ENCODE data around the gene SH3RF3.

SH3RF3 gene

DNA sequence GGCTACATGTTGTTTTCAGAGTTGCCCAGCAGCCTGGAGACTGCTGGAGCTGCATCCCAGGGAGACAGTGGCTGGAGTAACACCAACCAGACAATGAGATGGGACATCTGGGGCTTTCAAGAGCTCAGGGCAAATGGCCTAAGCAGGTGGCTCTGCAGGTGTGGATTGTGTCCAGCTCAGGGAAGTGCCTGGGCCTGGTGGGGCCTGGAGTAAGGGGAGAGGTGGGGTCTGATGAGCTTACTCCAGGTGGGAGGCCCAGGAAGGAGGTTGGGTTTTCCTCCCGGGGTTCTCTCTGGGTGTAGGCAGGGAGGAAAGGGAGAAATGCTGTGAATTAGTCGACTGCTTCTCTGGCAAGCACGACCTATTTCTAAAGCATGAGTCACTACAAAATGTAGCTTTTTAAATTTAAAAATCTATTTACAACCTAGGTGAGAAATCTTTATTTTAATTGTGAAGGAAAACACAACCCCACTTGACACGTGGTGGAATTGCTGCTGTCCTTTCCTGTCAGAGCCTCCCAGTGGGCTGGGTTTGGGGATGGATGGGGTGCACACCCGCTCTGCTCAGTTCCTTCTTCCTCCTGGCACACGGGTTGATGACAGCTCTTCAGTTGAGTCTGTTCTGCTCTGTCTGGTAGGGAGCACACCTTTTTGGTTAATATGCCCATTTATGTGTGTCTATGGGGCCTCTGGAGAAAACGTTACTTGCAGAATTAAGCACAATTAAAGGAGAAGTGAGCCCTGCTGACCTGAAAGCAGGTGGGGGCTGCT lies 81.6 kb downstream of the SH3RF3 start:
- H3K36me3 ChIP-seq (ENCODE audit: insufficient read depth, low read length) = no peaks in the 10 kb centered on the region
- no peaks in the 10 kb centered on the region for H3K27me3 ChIP-seq (ENCODE audit: control insufficient read depth, insufficient read depth, low read length)
- H3K9ac ChIP-seq (ENCODE audit: low read depth, low read length) = no peak overlapping the region

GRCh38 chr2:109211315-109211714 lies 82.3 kb downstream of the SH3RF3 start:
- no peak overlapping the region for H3K4me2 ChIP-seq (ENCODE audit: low read length)
- H3K4me1 ChIP-seq (ENCODE audit: control insufficient read depth, insufficient read depth, low read length) = peaks cover 66% of the 10 kb centered on the region
- no peak overlapping the region for H3K9ac ChIP-seq (ENCODE audit: low read depth, low read length)
- H3K9me3 ChIP-seq (replicated peaks; ENCODE audit: low read length) = no peaks in the 10 kb centered on the region
- H3K4me3 ChIP-seq (ENCODE audit: low read length) = no peak overlapping the region
- H3K36me3 ChIP-seq (ENCODE audit: insufficient read depth, low read length) = no peaks in the 10 kb centered on the region
- H3K27me3 ChIP-seq (ENCODE audit: control insufficient read depth, insufficient read depth, low read length) = no peaks in the 10 kb centered on the region

More for the DNA sequence above, 81.6 kb downstream of the SH3RF3 start:
- Histone ChIP-seq H3K4me2 (ENCODE audit: low read length) (peak overlapping the region; percentile 26), H3K4me3 (ENCODE audit: low read length) (no peak overlapping the region), H3K4me1 (ENCODE audit: control insufficient read depth, insufficient read depth, low read length) (peaks cover 65% of the 10 kb centered on the region), H3K9me3 (replicated peaks; ENCODE audit: low read length) (no peaks in the 10 kb centered on the region)

DNA sequence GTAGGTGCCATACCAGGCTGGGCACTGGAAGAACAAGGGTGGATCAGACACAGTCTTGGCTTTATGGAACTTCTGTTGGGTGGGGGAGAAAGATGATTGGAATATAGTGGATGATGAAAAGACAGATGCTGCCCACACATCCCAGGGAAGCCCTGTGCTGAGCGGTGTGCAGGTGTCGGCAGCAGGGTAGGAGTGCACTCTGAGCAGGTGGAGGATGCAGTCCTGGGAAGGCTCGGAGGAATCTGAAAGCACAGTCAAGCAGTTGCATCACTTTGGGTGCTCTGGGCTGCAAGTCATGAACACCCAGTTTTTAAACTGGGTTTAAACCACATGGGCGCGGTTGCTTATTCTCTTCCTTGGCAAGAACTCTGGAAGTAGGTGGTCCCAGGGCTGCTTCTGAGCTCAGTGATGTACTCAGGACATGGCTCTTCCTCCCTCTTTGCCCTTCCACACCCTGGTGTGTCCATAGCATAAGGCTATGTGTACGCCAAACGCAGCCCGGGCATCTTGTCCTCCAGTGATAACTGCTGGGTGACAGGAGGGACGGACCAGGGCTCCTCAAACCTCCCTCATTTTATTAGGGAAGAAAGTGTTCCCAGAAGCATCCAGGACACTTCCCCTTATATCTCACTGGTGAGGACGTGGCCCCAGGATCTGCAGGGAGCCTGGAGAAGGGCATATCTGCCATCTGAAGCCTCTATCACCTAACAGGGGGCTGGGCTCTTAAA lies 84.0 kb downstream of the SH3RF3 start:
- no peaks in the 10 kb centered on the region for H3K27me3 ChIP-seq (ENCODE audit: control insufficient read depth, insufficient read depth, low read length)
- H3K4me1 ChIP-seq (ENCODE audit: control insufficient read depth, insufficient read depth, low read length) = peaks cover 67% of the 10 kb centered on the region
- no peak overlapping the region for H3K9ac ChIP-seq (ENCODE audit: low read depth, low read length)

DNA sequence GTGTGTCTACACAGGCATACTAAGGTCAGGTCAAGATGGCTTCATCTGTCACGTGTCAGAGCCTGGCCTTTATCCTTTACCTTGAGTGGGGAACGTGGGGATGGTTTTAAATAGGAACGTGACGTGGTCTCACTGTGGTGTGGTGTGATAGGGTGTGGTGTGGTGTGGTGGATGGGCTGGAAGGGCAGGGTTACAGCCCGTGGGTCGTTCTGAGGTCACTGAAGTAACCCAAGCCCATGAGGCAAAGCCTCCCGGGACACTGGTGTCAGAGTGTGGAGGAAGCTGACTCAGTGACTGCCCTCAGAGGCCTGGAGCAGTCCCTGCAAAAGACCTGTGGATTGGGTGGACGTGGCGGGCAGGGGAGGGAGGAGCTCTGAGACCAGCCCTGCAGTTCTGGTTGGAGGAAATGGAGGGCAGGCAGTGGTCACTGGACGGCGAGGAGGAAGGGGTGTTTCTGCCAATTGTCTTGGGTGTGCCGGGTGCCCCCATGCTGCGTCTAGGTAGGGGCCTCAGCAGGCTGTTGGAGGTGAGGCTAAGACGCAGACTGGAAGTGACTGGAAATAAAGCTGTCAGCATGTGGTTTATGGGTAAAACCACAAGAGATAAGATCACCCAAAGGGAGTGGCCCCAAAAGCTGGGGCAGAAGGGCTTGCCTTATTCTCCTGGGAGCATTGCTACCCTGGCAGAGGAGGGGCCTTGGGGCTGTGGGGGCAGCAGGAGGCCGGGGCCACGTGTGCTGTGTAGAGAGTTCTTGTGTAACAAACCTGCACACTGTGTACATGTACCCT lies 84.8 kb downstream of the SH3RF3 start:
- no peaks in the 10 kb centered on the region for H3K36me3 ChIP-seq (ENCODE audit: insufficient read depth, low read length)
- H3K9ac ChIP-seq (ENCODE audit: low read depth, low read length) = no peak overlapping the region
- H3K4me2 ChIP-seq (ENCODE audit: low read length) = peak overlapping the region; percentile 35
- H3K4me3 ChIP-seq (ENCODE audit: low read length) = no peak overlapping the region
- H3K4me1 ChIP-seq (ENCODE audit: control insufficient read depth, insufficient read depth, low read length) = peaks cover 69% of the 10 kb centered on the region
- no peaks in the 10 kb centered on the region for H3K27me3 ChIP-seq (ENCODE audit: control insufficient read depth, insufficient read depth, low read length)
- H3K9me3 ChIP-seq (replicated peaks; ENCODE audit: low read length) = no peaks in the 10 kb centered on the region

More for the DNA sequence above, 84.0 kb downstream of the SH3RF3 start:
- H3K9me3 ChIP-seq (replicated peaks; ENCODE audit: low read length) = no peaks in the 10 kb centered on the region
- H3K36me3 ChIP-seq (ENCODE audit: insufficient read depth, low read length) = no peaks in the 10 kb centered on the region
- H3K4me3 ChIP-seq (ENCODE audit: low read length) = no peak overlapping the region
- H3K4me2 ChIP-seq (ENCODE audit: low read length) = no peak overlapping the region

- Histone ChIP-seq H3K4me3 (ENCODE audit: low read length) (no peak overlapping the region), H3K4me2 (ENCODE audit: low read length) (no peak overlapping the region), H3K9me3 (replicated peaks; ENCODE audit: low read length) (no peaks in the 10 kb centered on the region), H3K36me3 (ENCODE audit: insufficient read depth, low read length) (no peaks in the 10 kb centered on the region), H3K4me1 (ENCODE audit: control insufficient read depth, insufficient read depth, low read length) (peaks cover 60% of the 10 kb centered on the region), H3K9ac (ENCODE audit: low read depth, low read length) (no peak overlapping the region), H3K27me3 (ENCODE audit: control insufficient read depth, insufficient read depth, low read length) (no peaks in the 10 kb centered on the region)
These were observed 85.8 kb downstream of the SH3RF3 start for GRCh38 chr2:109214651-109215371.

- no peak overlapping the region for H3K4me3 ChIP-seq (ENCODE audit: low read length)
- H3K4me2 ChIP-seq (ENCODE audit: low read length) = no peak overlapping the region
- no peaks in the 10 kb centered on the region for H3K9me3 ChIP-seq (replicated peaks; ENCODE audit: low read length)
- H3K36me3 ChIP-seq (ENCODE audit: insufficient read depth, low read length) = no peaks in the 10 kb centered on the region
- H3K27me3 ChIP-seq (ENCODE audit: control insufficient read depth, insufficient read depth, low read length) = no peaks in the 10 kb centered on the region
- no peak overlapping the region for H3K9ac ChIP-seq (ENCODE audit: low read depth, low read length)
- peaks cover 50% of the 10 kb centered on the region for H3K4me1 ChIP-seq (ENCODE audit: control insufficient read depth, insufficient read depth, low read length)
These were observed 86.9 kb downstream of the SH3RF3 start for GRCh38 chr2:109215866-109216265.

- H3K27me3 ChIP-seq (ENCODE audit: control insufficient read depth, insufficient read depth, low read length) = no peaks in the 10 kb centered on the region
- no peaks in the 10 kb centered on the region for H3K36me3 ChIP-seq (ENCODE audit: insufficient read depth, low read length)
- no peak overlapping the region for H3K4me2 ChIP-seq (ENCODE audit: low read length)
- no peaks in the 10 kb centered on the region for H3K9me3 ChIP-seq (replicated peaks; ENCODE audit: low read length)
- H3K4me3 ChIP-seq (ENCODE audit: low read length) = no peak overlapping the region
- H3K4me1 ChIP-seq (ENCODE audit: control insufficient read depth, insufficient read depth, low read length) = peaks cover 45% of the 10 kb centered on the region
- H3K9ac ChIP-seq (ENCODE audit: low read depth, low read length) = no peak overlapping the region
These were observed 87.3 kb downstream of the SH3RF3 start for GRCh38 chr2:109216332-109216731.

DNA sequence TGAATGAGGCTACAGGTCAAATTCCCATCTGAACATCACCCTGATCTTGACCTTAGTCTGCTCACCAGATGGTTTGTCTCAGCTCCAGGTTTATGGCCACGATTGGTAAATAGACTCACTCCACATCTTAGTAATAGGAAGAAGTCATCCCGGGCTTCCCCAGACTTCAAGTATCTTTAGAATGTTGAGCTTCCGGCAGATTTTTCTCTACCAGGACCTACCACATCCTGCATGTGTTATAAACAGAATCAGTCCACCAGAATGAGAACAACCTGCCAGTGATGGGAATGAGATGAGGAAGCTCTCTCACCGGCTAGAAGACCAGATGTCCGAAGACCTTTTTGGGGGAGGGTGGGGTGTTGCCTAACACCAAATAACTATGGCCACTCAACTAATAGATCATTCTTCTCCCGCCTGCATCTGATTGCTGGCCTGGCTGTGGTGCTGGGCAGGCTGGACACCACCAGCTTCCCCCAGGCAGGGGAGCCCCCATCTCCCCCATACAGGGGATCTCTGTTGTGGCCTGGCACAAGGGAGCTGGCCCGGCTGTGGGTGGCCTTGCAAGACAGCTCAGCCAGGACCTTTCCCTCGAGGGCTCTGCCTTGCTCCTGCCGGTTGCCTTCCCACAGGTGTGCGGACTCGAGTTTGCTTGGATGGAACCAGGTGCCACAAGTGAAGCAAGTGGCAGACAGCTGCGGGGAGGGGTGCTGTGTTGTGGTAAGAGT lies 88.5 kb downstream of the SH3RF3 start:
- Histone ChIP-seq H3K9me3 (replicated peaks; ENCODE audit: low read length) (no peaks in the 10 kb centered on the region), H3K4me3 (ENCODE audit: low read length) (no peak overlapping the region), H3K4me1 (ENCODE audit: control insufficient read depth, insufficient read depth, low read length) (peaks cover 45% of the 10 kb centered on the region), H3K9ac (ENCODE audit: low read depth, low read length) (no peak overlapping the region), H3K4me2 (ENCODE audit: low read length) (no peak overlapping the region), H3K36me3 (ENCODE audit: insufficient read depth, low read length) (no peaks in the 10 kb centered on the region), H3K27me3 (ENCODE audit: control insufficient read depth, insufficient read depth, low read length) (no peaks in the 10 kb centered on the region)

DNA sequence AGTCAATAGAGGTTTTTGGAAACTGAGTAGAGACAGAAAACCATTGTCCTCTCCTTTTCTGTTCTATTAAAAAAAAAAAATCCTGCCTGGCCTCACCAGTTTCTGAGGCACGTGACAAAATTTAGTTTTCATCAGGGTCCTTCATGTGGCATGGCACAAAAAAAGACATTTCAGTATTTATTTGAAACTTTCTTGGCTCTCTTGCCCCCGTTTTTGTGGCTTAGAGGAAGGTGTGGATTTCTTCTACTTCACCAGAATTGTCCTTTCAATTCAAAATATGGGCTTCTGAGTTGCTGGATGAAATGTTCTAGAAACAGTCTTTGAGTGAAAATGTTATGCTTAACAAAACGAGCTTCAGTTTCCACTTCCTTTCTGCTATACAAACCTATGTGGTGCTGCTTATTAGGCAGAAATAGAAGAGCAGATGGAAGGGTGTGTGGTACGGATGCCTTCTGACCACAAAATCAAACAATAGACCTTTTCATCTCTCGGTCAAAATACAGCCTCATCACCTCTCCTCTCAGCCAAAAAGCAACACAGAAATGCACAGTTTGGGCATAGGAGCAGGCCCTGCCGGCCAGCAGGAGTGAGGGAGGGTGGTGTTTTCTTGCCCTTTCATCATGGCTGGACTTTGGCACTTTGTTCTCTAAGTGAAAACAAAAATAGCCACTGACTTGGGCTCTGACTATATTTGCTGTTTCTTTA lies 89.2 kb downstream of the SH3RF3 start:
- H3K27me3 ChIP-seq (ENCODE audit: control insufficient read depth, insufficient read depth, low read length) = no peaks in the 10 kb centered on the region
- no peak overlapping the region for H3K4me3 ChIP-seq (ENCODE audit: low read length)
- no peak overlapping the region for H3K9ac ChIP-seq (ENCODE audit: low read depth, low read length)
- peaks cover 38% of the 10 kb centered on the region for H3K4me1 ChIP-seq (ENCODE audit: control insufficient read depth, insufficient read depth, low read length)
- no peak overlapping the region for H3K4me2 ChIP-seq (ENCODE audit: low read length)
- H3K36me3 ChIP-seq (ENCODE audit: insufficient read depth, low read length) = no peaks in the 10 kb centered on the region
- H3K9me3 ChIP-seq (replicated peaks; ENCODE audit: low read length) = no peaks in the 10 kb centered on the region

GRCh38 chr2:109218792-109219126 lies 89.8 kb downstream of the SH3RF3 start:
- Histone ChIP-seq H3K27me3 (ENCODE audit: control insufficient read depth, insufficient read depth, low read length) (no peaks in the 10 kb centered on the region), H3K4me3 (ENCODE audit: low read length) (no peak overlapping the region), H3K9me3 (replicated peaks; ENCODE audit: low read length) (no peaks in the 10 kb centered on the region), H3K4me1 (ENCODE audit: control insufficient read depth, insufficient read depth, low read length) (peaks cover 33% of the 10 kb centered on the region), H3K4me2 (ENCODE audit: low read length) (no peak overlapping the region), H3K9ac (ENCODE audit: low read depth, low read length) (no peak overlapping the region), H3K36me3 (ENCODE audit: insufficient read depth, low read length) (no peaks in the 10 kb centered on the region)

Measured in skeletal muscle satellite cell (primary cell).